ENCODE data around the gene DOCK7.

DOCK7 gene

DNA sequence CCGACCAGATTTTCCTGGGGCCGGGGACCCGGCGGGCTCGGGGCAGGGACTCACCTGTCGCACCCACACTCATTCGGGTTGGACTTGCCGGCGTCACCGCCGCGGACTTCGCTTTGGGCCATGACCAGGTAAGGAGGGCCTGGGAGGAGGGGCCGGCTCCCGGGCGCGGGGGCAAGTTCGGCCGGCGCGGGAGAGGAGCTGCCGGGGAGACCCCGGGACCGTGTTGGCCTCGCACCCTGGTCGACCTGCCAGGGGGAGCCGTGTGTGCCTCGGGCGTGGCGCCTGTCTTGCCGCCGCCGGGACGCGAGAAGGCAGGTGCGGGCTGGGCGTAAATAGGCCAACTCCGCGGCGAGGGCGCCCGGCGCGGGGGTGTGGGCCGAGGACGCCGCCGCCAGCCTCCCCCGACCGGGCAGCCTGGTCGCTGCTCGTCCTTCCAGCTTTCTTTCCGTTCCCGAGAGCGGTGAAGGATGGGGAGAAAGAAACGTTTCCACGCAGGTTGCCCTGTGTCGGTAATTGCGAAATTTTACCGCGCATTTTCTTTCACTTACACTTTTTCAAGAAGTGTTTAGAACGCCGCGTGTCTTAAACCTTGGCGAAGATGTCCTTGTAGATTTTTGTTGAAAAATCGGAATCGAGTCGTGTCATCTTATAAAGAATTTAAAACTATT is 250.8 kb downstream of the DOCK7 start:
- DNase-seq: no peak

- peak; percentile 100 for DNase-seq
Observed at GRCh38 chr1:62436466-62437272, 251.5 kb downstream of the DOCK7 start, which contains the start of gene USP1. USP1 (plus strand) TSS chr1:62437049; CDS start chr1:62439868, 2,819 bp downstream.

DNA sequence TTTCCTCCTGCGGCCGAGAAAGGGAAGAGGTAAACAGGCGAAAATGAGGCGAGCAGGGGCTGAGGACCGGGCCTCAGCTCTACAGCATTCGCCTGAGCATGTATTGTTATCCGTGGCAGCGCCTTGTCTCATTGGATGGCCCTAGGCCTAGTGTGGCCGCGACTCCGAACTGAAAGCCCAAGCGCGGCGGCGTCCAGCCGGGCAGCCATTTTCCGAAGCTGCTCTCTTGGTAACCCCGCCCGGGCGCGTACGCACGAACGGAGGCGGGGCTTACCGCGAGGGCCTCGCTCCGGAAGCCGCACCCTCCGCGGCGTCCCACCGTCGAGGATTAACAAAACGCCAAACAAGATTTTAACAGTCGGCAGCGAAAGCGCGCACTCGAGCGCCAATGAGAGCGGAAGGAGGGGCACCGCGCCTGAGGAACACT is 252.1 kb downstream of the DOCK7 start:
- peak; percentile 100 for DNase-seq

DNA sequence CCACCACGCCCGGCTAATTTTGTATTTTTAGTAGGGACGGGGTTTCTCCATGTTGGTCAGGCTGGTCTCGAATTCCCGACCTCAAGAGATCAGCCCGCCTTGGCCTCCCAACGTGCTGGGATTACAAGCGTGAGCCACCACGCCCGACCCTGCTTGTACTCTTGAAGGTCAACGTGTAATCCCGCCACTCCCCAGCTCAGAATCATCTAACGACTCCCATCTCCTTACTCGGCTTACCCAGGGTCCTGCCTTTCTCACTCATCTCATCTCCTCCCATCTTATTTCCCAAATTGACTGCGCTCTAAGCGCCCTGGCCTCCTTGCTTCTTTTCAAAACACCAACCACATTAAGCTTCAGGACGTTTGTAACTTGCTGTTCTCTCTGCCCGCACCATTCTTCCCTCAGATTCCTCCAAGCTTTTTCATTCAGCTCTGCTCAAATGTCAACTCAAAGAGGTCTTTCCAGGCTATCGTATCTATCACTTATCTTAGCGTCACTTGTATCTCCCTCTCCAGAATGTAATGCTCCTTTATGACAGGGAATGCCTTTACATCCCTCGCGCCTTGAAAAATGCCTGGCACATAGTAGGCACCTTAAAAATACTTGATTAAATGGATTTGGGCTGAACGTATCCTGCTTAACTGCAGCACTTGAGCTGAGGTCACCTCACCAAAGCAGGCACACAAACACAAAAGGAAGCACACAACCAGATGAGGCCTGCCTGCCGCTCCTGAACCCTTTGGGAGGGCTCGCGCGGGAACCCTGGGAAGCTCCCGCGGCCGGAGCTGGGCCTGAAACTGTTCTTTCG is 252.8 kb downstream of the DOCK7 start:
- peak; percentile 61 for DNase-seq

- DNase-seq: no peak
Observed at GRCh38 chr1:62434618-62435001, 253.6 kb downstream of the DOCK7 start.

DNA sequence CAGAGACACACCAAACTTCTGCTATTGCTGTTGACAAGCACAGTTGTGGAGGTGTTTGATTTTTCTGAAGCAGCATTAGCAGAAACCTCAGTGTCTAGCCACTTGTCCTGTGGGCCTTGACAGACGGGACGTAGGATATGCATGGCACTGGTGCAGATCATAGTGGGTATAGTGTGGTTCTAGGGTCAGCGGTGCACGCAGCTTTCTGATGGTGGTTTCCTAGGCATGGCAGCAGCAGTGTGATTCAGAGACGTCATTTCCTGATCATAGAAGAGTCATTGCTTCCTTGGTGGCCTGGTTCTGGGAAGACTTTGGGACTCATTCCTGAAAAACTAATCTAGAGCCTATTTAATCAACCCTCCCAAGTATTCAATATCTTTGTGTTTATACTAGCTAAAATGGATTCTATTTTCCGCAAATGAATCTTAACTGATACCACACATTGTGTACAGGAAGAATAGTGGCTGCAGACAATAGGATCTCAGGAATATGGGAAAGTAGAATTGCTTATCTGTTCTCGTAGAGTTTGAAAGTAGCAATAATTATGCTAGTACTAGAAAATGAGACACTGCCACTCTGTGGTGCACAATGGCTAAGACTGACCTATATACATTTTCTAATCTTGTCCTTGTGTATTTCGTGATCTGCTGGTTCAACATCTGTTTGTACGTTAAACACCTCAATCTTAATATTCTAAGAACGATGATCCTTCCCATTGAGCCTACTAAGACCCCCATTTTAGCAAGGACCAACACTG is 254.1 kb downstream of the DOCK7 start:
- no peak for DNase-seq

GRCh38 chr1:62429581-62429980 is 258.6 kb downstream of the DOCK7 start:
- no peak for DNase-seq

DNA sequence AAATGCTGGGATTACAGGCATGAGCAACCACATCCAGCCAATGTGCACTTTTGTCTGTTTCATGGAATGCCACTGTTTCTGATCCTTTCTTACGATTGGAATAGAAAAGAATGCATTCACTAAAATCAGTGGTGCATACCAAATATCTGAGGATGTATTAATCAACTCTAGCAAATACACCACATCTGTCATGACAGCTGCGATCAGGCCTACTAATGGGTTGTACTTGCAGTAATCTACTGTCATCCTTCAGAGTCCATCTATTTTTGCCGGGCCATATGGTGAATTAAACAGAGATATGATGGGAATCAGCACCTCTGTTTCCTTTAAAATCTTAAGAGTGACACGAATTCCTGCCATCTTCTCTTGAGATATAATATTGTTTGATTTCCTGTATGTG is 259.8 kb downstream of the DOCK7 start:
- DNase-seq: peak; percentile 10

DNA sequence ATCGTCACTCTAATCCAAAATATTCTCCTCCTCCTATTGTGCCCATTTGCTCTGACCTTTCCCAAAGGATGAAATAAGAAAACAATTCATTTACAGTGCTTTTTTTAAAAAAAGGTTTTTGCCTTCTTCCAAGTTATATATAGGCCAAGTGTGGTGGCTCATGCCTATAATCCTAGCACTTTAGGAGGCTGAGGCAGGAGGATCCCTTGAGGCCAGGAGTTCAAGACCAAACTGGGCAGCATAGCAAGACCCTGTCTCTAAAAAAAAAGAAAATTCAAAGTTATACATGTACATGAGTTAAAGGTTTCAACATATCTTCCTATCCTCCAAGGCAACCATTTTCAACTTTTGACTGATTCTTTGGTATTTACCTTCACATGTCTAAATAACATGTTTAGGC is 261.4 kb downstream of the DOCK7 start:
- no peak for DNase-seq

DNA sequence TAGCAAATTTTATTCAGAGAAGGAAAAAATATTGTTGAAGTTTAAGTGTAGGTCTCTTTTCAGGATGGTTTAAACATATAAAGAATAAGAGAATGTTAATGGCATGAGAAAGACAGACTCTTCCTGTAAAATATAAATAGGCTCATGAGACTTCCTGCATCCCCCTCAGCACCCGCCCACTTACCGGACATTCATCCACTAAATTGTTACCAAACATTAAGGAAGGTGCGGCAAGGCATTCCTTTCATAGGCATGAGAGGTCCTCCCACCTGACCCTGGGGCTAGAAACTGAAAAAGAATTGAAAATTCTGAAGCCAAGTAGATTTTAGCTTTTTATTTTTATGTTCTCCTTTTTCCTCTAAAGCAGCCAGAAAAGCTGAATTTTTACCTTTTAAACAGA is 261.9 kb downstream of the DOCK7 start:
- DNase-seq: no peak

DNA sequence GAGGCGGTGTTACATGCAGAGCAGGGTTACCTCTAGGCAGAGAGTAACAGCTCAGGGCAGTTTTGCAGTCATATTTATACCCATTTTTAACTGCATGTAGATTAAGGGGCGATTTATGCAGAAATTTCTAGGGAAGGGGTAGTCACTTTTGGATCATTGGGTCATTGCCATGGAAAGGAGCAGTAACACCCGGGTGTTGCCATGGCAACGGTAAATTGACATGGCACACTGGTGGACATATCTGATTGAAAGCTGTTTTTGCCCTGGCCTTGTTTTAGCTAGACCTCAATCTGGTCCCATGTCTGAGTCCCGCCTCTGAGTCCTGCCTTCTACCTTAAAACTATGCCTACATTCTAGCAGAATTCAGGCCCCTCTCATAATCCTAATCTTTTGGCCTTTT is 263.1 kb downstream of the DOCK7 start:
- DNase-seq: no peak

GRCh38 chr1:62424411-62424810 is 263.8 kb downstream of the DOCK7 start:
- no peak for DNase-seq

GRCh38 chr1:62423580-62424242 is 264.5 kb downstream of the DOCK7 start:
- DNase-seq: no peak

GRCh38 chr1:62420214-62420613 is 268.0 kb downstream of the DOCK7 start:
- DNase-seq: no peak

DNA sequence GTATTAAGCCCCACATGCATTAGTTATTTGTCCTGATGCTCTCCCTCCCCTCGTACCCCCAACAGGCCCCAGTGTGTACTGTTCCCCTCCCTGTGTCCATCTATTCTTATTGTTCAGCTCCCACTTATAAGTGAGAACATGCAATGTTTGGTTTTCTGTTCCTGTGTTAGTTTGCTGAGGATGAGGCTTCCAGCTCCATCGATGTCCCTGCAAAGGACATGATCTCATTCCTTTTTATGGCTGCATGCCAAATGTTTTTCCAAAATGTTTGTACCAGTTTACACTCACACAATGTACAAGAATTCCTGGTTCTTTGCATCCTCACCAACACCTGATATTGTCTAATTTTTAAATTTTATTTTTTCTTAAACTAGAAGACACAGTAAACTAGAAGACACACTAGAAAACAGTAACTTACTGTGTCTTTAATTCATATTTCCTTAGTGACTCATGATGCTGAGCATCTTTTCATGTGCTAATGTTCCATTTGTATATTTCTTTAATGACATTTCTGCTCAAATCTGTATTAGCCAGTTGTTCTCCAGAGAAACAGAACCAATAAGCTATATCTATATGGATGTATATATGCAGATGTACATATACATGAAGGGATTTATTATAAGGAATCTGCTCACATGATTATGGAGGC is 270.7 kb downstream of the DOCK7 start:
- DNase-seq: peak; percentile 26

DNA sequence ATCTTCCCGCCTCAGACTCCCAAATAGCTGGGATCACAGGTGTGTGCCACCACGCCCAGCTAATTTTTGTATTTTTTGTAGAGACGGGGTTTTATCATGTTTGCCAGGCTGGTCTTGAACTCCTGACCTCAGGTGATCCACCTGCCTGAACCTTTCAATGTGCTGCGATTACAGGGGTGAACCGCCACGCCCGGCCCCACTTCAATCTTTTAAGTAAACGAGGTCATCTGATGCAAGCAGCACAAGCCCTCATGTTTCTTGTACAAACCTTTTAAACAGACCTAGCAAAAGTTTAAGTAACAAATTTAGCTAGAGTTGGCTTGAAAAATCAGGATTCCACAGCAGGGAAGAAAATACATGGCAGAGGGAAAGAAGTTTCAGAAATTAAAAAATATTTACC is 272.5 kb downstream of the DOCK7 start:
- no peak for DNase-seq

DNA sequence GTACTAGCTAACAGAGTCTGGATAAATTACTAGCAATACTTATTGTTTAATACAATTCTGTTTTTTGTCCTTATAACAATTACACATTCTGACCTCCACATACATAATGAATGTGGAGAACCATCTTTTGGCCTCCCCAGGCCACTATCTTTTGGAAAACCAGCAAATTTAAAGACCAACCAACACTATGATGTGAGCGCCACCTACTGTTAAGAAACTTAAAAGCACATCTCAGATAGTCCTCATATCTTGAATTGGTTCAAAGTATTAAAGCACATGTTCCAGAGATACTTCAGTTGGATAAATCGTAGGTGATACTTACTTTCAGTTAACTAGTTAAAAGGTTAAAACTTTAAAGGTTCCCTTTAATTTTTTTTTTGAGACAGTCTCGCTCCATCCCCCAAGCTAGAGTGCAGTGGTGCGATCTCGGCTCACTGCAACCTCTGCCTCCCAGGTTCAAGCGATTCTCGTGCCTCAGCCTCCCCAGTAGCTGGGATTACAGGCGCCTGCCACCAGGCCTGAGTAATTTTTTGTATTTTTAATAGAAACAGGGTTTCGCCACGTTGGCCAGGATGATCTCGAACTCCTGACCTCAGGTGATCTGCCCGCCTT is 280.7 kb downstream of the DOCK7 start:
- peak; percentile 43 for DNase-seq

DNA sequence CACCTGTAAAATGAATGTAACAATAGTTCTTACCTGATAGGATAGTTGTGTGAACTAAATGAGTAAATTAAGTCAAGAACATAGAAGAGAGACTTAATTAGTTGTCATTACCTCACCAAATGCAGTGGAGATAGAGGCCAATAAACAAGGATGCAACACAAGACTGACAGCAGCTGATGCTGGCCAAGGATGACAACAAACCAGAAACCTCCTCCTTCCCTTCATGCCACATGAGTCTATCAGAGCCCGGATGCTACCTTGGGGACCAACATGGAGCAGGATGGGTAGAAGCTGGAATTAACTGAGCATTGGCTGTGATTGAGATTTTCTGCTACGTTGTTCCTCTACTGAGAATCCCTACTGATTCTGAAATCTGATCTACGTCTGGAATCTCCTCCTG is 281.6 kb downstream of the DOCK7 start:
- DNase-seq: no peak

GRCh38 chr1:62405247-62405646 is 282.9 kb downstream of the DOCK7 start:
- no peak for DNase-seq

All from kidney glomerular epithelial cell (primary cell).